T-cell (primary cell): Measurements from ENCODE around the gene NSD1. TPM values are rescaled to one million over a fixed set of nuclear protein-coding genes. Genes with fewer than 3 reads are reported as not detected.

Source experiments
- ATAC-seq, 4 experiments: fragments of 200-7000 bp in 3 of 4; fragments of 150-1000 bp in 1 of 4; cut with Tn5 transposase; replicated peaks in 1 of 4; 1 replicate in 3 of 4; 2 replicates in 1 of 4; pipeline ENCODE4 v1.10.0; 2021; ENCODE audit warnings: moderate library complexity in 3 of 4, mild to moderate bottlenecking in 2 of 4, moderate number of reproducible peaks in 1 of 4
- CTCF ChIA-PET, 2 donors: fragments of 300-600 bp; sonication (Branson Sonifier 250); formaldehyde crosslinking; loops; one replicate each; lab custom pipeline; 2022; ENCODE audit warnings: antibody characterized with exemption in 2 of 2; lab: Charles Lee
- POLR2A ChIA-PET, 2 donors: fragments of 300-600 bp; sonication (Branson Sonifier 250); formaldehyde crosslinking; loops; one replicate each; lab custom pipeline; 2022; ENCODE audit warnings: antibody characterized with exemption in 2 of 2; lab: Charles Lee
- DNase-seq, 35 experiments: peaks; one replicate each; pipeline versions ENCODE4 v3.0.0 to v3.0.0-alpha.2; 2013 to 2023
- H3K27ac ChIP-seq: one replicate; pipeline ENCODE4 v1.5.1; 2013; ENCODE audit warnings: low read length
- H3K27me3 ChIP-seq, 2 experiments: replicated peaks in 1 of 2; 1 replicate in 1 of 2; 2 replicates in 1 of 2; pipeline versions ENCODE4 v1.6.1 to v1.7.0; 2013; ENCODE audit warnings: low read length in 1 of 2, mixed read lengths in 1 of 2; ENCODE audit not compliant: control insufficient read depth in 2 of 2, insufficient read depth in 2 of 2; ENCODE audit errors: extremely low read depth in 1 of 2
- H3K36me3 ChIP-seq, 2 donors: 1 replicate in 1 of 2; 2 replicates in 1 of 2; pipeline versions ENCODE4 v1.6.1 to v1.7.0; 2013; ENCODE audit warnings: low read length in 1 of 2; ENCODE audit not compliant: control insufficient read depth in 2 of 2, insufficient read depth in 1 of 2; ENCODE audit errors: extremely low read depth in 1 of 2
- H3K4me1 ChIP-seq, 2 experiments: 1 replicate in 1 of 2; 2 replicates in 1 of 2; pipeline versions ENCODE4 v1.6.1 to v1.7.0; 2013; ENCODE audit warnings: low read length in 2 of 2, mixed read lengths in 1 of 2; ENCODE audit not compliant: insufficient read depth in 2 of 2, control insufficient read depth in 1 of 2; ENCODE audit errors: extremely low read depth in 1 of 2
- H3K4me3 ChIP-seq, 2 donors: 1 replicate in 1 of 2; 2 replicates in 1 of 2; pipeline versions ENCODE4 v1.5.1 to v1.7.0; 2013; ENCODE audit warnings: mild to moderate bottlenecking in 2 of 2, low read length in 1 of 2, moderate library complexity in 1 of 2; ENCODE audit not compliant: control insufficient read depth in 1 of 2; ENCODE audit errors: extremely low read depth in 1 of 2
- H3K9me3 ChIP-seq: 2 replicates; pipeline ENCODE4 v1.7.0; 2013
- H3K27ac Mint-ChIP-seq, 2 donors: one replicate each; pipeline ENCODE4 v1.8.0; 2020 to 2021; ENCODE audit warnings: mild to moderate bottlenecking in 2 of 2, mixed read lengths in 2 of 2
- H3K27me3 Mint-ChIP-seq, 2 donors: one replicate each; pipeline ENCODE4 v1.8.0; 2021 to 2022; ENCODE audit warnings: mixed read lengths in 2 of 2
- H3K36me3 Mint-ChIP-seq: one replicate; pipeline ENCODE4 v1.8.0; 2021; ENCODE audit warnings: mixed read lengths
- H3K4me1 Mint-ChIP-seq, 3 donors: one replicate each; pipeline ENCODE4 v1.8.0; 2020 to 2022; ENCODE audit warnings: mixed read lengths in 3 of 3, mild to moderate bottlenecking in 1 of 3
- H3K4me3 Mint-ChIP-seq, 3 donors: one replicate each; pipeline ENCODE4 v1.8.0; 2020 to 2022; ENCODE audit warnings: mild to moderate bottlenecking in 3 of 3, mixed read lengths in 3 of 3, moderate library complexity in 3 of 3
- H3K9me3 Mint-ChIP-seq, 3 donors: one replicate each; pipeline ENCODE4 v1.8.0; 2020 to 2022; ENCODE audit warnings: mixed read lengths in 3 of 3
- WGBS: methylation state at CpG from one replicate; pipeline ENCODE4 v1.1.5; 2013; ENCODE audit warnings: missing lambda C conversion rate; ENCODE audit not compliant: insufficient coverage; 5-methylcytosine and 5-hydroxymethylcytosine counted together
- total RNA-seq, 35 experiments: library from RNA in 6 of 35; stranded (reverse) in 6 of 35; fragments of 120-200 nt in 1 of 35; gene quantifications; one replicate each; pipeline versions ENCODE4 v1.2.1 to v1.2.4 and lab custom pipeline; 2013 to 2026

NSD1 gene
- total RNA-seq, 5 donors from 2014 or later (not counting 1 experiment from before 2014, with no cell fraction given), result 89.5 to 113 (median 103) TPM

- Histone ChIP-seq H3K27me3 (no peaks in the 10 kb centered on the region), H3K9me3 (no peaks in the 10 kb centered on the region), H3K36me3 (peaks cover 0 to 29% of the 10 kb centered on the region in 2 donors), H3K4me3 (no peak overlapping the region), H3K27ac (no peak overlapping the region), H3K4me1 (no peaks in the 10 kb centered on the region)
- ATAC-seq (no peak), DNase-seq (no peak)
- Mint-ChIP-seq H3K27ac (no peak overlapping the region), H3K4me3 (no peak overlapping the region), H3K4me1 (peaks cover 38 to 50% (median 47%) of the 10 kb centered on the region in 3 donors), H3K9me3 (no peaks in the 10 kb centered on the region), H3K36me3 (peaks cover 36% of the 10 kb centered on the region), H3K27me3 (no peaks in the 10 kb centered on the region)
- POLR2A ChIA-PET, result no interaction called here
- no CpG with 5 or more reads among the region's 4 CpGs for WGBS
- CTCF ChIA-PET, result interaction anchor here in 1 of 2 donors (0.5 kb wide), 1 partner anchor 51 kb away, joined by 4 read pairs; no protein-coding TSS in a partner anchor
These were observed 92.2 kb downstream of the NSD1 start for GRCh38 chr5:177225798-177226197.

- peaks cover 34% of the 10 kb centered on the region for H3K36me3 Mint-ChIP-seq
- no peaks in the 10 kb centered on the region for H3K27me3 Mint-ChIP-seq
- ChIA-PET CTCF (no interaction called here), POLR2A (no interaction called here)
- no peak for DNase-seq
- Histone ChIP-seq H3K4me1 (no peaks in the 10 kb centered on the region), H3K9me3 (no peaks in the 10 kb centered on the region), H3K27ac (no peak overlapping the region), H3K27me3 (no peaks in the 10 kb centered on the region), H3K36me3 (peaks cover 0 to 35% of the 10 kb centered on the region in 2 donors), H3K4me3 (no peak overlapping the region)
- WGBS, result no CpG with 5 or more reads among the region's 1 CpG
- H3K4me3 Mint-ChIP-seq, result no peak overlapping the region
- peak overlapping the region in 1 of 2 donors; percentile 11 for H3K27ac Mint-ChIP-seq
- no peaks in the 10 kb centered on the region for H3K9me3 Mint-ChIP-seq
- ATAC-seq, result no peak
- H3K4me1 Mint-ChIP-seq, result peaks cover 30 to 43% (median 42%) of the 10 kb centered on the region in 3 donors
These were observed 93.3 kb downstream of the NSD1 start for GRCh38 chr5:177226860-177227259.

- Histone ChIP-seq H3K36me3 (peaks cover 0 to 39% of the 10 kb centered on the region in 2 donors), H3K27ac (no peak overlapping the region), H3K4me3 (no peak overlapping the region), H3K4me1 (no peaks in the 10 kb centered on the region), H3K27me3 (no peaks in the 10 kb centered on the region), H3K9me3 (no peaks in the 10 kb centered on the region)
- no CpG with 5 or more reads among the region's 3 CpGs for WGBS
- Mint-ChIP-seq H3K4me1 (peaks cover 32 to 49% (median 38%) of the 10 kb centered on the region in 3 donors), H3K27ac (no peak overlapping the region), H3K9me3 (no peaks in the 10 kb centered on the region), H3K4me3 (no peak overlapping the region), H3K36me3 (peaks cover 27% of the 10 kb centered on the region), H3K27me3 (no peaks in the 10 kb centered on the region)
- ATAC-seq (no peak), DNase-seq (no peak)
- ChIA-PET POLR2A (no interaction called here), CTCF (no interaction called here)
These were observed 95.2 kb downstream of the NSD1 start for GRCh38 chr5:177228751-177229150.

- WGBS, result 98% methylated on average over 5 of the region's 6 CpGs
- H3K27ac Mint-ChIP-seq, result no peak overlapping the region
These were observed 97.1 kb downstream of the NSD1 start for GRCh38 chr5:177230660-177231059.

GRCh38 chr5:177231479-177232250, 98.1 kb downstream of the NSD1 start:
- Histone ChIP-seq H3K4me3 (no peak overlapping the region), H3K27me3 (no peaks in the 10 kb centered on the region), H3K27ac (no peak overlapping the region), H3K36me3 (peaks cover 0 to 37% of the 10 kb centered on the region in 2 donors), H3K9me3 (no peaks in the 10 kb centered on the region), H3K4me1 (no peaks in the 10 kb centered on the region)
- H3K36me3 Mint-ChIP-seq, result peaks cover 31% of the 10 kb centered on the region
- WGBS, result 100% methylated on average over 3 of the region's 11 CpGs
- no peak overlapping the region for H3K27ac Mint-ChIP-seq
- ATAC-seq, result no peak
- ChIA-PET CTCF (no interaction called here), POLR2A (no interaction called here)
- H3K9me3 Mint-ChIP-seq, result no peaks in the 10 kb centered on the region
- no peaks in the 10 kb centered on the region for H3K27me3 Mint-ChIP-seq
- DNase-seq, result no peak
- H3K4me1 Mint-ChIP-seq, result peaks cover 30 to 46% (median 31%) of the 10 kb centered on the region in 3 donors
- no peak overlapping the region for H3K4me3 Mint-ChIP-seq

More at GRCh38 chr5:177230660-177231059, 97.1 kb downstream of the NSD1 start:
- no peaks in the 10 kb centered on the region for H3K4me1 ChIP-seq
- DNase-seq (no peak), ATAC-seq (no peak)
- peaks cover 30 to 49% (median 31%) of the 10 kb centered on the region in 3 donors for H3K4me1 Mint-ChIP-seq
- no peak overlapping the region for H3K4me3 ChIP-seq
- H3K27me3 ChIP-seq, result no peaks in the 10 kb centered on the region
- no peak overlapping the region for H3K27ac ChIP-seq
- CTCF ChIA-PET, result no interaction called here
- POLR2A ChIA-PET, result no interaction called here
- no peaks in the 10 kb centered on the region for H3K9me3 Mint-ChIP-seq
- H3K4me3 Mint-ChIP-seq, result no peak overlapping the region
- H3K27me3 Mint-ChIP-seq, result no peaks in the 10 kb centered on the region
- peaks cover 25% of the 10 kb centered on the region for H3K36me3 Mint-ChIP-seq
- H3K9me3 ChIP-seq, result no peaks in the 10 kb centered on the region
- peaks cover 0 to 39% of the 10 kb centered on the region in 2 donors for H3K36me3 ChIP-seq

GRCh38 chr5:177232358-177232757, 98.8 kb downstream of the NSD1 start:
- Histone ChIP-seq H3K9me3 (no peaks in the 10 kb centered on the region), H3K4me3 (no peak overlapping the region), H3K27ac (no peak overlapping the region), H3K27me3 (no peaks in the 10 kb centered on the region), H3K36me3 (peaks cover 0 to 42% of the 10 kb centered on the region in 2 donors), H3K4me1 (no peaks in the 10 kb centered on the region)
- peaks cover 29 to 41% (median 30%) of the 10 kb centered on the region in 3 donors for H3K4me1 Mint-ChIP-seq
- ChIA-PET POLR2A (no interaction called here), CTCF (no interaction called here)
- 67% methylated on average over 1 of the region's 4 CpGs for WGBS
- peaks cover 34% of the 10 kb centered on the region for H3K36me3 Mint-ChIP-seq
- DNase-seq (no peak), ATAC-seq (no peak)
- H3K27ac Mint-ChIP-seq, result no peak overlapping the region
- H3K27me3 Mint-ChIP-seq, result no peaks in the 10 kb centered on the region
- no peaks in the 10 kb centered on the region for H3K9me3 Mint-ChIP-seq
- no peak overlapping the region for H3K4me3 Mint-ChIP-seq
